GM21737 (cell line): Measurements from ENCODE around the gene NEDD9.

Source experiments
- ATAC-seq: cut with Tn5 transposase; IDR thresholded peaks from one replicate; pipeline ENCODE4 v1.9.1; 2021; ENCODE audit warnings: mild to moderate bottlenecking, moderate library complexity; ENCODE audit not compliant: unreplicated experiment

Gene NEDD9

DNA sequence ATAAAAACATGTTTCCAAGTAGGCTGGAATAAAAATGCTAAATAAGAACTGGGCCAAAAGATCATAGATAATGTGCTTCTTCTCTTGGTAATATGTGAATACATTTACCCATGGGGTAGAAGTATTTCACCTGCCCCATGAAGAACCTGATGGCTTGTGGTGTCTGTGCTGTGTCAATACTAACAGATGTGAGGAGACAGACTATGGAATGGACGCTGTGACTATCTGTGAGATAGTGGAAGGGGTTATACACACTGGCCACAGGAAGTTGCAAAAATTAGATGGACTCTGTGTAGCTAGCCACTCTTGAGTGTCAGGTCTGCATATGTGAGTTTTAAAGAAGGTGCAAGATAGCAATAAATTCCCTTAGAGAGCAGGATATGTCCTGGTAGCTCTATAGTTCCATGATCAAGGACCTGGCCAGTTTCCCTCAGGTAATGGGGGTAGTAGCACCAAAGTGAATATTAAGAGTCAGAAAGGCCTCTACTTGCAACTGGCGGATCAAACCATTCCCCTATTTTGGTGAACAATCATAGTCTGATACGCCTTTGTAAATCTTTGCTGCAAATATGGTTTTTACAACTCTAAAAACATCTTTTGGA, 48.6 kb downstream of the NEDD9 start:
- ATAC-seq, result no peak

DNA sequence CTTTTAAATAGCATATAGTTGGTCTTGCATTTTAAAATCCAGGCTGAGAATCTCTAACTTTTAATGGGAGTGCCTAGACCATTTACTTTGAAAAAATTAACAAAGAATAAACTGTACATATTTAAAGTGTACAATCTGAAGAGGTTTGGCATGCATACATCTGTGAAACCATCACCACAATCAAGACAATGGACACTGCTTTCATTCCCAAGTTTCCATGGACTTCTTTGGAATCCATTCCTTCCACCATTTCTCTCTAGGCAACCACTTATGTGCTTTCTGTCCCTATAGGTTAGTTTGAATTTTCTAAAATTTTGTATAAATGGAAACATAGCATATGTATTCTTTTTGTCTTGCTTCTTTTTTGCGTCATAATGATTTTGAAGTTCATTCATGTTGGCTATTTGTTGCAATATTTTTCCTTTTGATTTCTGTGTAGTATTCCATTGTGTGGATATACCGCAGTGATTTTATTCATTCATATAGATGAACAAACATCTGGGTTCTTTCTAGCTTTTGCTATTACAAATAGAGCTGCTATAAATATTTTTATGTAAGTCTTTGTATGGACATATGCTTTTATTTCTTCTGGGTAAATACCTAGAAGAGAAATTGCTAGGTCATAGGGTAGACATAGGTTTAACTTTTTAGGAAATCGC, 50.9 kb downstream of the NEDD9 start:
- ATAC-seq, result no peak

DNA sequence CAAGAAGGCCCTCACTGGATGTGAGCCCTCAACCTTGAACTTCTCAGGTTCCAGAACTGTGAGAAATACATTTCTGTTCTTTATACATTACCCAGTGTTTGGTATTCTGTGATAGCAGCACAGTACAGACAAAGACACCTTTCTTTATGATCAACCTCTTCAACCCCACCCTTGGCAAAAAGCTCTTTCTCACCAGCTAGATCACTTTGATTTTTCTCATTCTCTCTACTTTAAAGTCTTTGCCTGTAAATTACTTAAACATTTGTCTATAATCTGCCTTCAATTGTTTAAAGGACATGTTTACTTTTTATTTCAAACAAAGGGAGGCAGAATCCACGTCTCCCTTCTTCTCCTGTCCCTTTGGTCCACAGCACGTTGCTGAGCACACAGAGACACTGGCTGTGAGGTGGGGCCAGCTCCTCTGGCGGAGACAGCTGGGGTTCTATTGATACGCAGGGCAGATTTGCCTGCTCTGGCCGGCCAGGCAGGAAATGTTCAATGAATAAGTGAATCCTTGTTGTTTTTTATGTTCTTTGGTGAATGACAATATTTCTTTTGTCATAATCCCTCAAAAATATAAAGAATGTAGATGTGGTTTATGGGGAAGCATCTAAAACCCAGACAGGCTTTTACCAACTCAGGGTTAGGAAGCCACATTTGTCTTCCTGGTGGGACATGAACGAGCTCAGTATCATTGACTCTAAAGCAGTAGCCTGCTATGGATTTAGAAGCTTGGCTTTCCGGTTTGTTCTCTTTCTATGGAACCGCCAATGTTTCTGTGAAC, 52.9 kb downstream of the NEDD9 start:
- ATAC-seq, result no peak

DNA sequence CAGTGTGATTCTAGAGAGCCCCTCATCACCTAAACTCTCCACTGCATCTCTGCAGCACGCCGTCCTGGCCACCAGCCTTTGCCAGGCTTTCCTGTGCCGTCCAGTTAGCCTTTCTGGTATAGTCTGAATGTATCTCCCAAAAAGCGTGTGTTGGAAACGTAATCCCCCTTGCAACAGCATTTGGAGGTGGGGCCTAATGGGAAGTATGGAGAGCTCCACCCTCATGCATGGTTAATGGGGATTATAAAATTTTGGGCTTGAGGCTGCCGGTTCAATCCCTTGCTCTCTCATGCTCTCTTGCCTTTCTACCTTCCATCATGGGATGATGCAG, 53.4 kb downstream of the NEDD9 start:
- no peak for ATAC-seq

DNA sequence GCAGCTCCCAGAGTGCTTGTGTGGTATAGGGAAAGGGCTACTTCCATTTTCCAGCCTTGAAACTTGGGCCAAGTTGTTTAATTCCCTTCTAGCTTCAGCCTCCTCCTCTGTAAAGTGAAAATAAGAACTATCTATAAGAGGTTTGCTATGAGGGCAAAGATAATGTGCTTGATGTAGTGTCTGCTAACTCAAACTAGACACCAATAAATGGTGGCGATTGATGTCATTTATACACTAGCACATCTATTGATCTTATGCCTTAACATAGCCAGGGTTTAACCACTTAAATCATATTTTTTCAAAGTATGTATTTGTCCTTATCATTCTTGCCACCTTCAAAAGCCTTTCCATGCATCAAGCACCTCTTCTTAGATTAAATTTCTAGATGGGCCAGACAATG, 55.2 kb downstream of the NEDD9 start:
- no peak for ATAC-seq

DNA sequence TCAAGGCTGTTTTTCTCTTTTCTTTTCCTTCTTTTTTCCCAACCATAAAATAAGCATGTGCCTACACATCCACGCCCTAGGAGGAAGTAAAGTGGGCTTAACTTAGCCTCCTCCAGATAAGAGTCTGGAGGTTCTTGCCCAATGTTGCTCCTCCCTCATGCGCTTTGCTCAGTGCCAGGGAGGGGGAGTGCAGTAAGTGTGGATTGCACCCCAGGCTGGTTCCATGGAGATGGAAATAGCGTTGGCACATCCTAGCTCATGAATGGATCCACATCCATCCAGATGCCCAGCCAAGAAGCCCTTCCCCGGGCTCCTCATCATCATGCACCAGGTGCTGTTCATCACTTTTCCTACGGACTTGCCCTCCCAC, 58.2 kb downstream of the NEDD9 start:
- ATAC-seq, result no peak

DNA sequence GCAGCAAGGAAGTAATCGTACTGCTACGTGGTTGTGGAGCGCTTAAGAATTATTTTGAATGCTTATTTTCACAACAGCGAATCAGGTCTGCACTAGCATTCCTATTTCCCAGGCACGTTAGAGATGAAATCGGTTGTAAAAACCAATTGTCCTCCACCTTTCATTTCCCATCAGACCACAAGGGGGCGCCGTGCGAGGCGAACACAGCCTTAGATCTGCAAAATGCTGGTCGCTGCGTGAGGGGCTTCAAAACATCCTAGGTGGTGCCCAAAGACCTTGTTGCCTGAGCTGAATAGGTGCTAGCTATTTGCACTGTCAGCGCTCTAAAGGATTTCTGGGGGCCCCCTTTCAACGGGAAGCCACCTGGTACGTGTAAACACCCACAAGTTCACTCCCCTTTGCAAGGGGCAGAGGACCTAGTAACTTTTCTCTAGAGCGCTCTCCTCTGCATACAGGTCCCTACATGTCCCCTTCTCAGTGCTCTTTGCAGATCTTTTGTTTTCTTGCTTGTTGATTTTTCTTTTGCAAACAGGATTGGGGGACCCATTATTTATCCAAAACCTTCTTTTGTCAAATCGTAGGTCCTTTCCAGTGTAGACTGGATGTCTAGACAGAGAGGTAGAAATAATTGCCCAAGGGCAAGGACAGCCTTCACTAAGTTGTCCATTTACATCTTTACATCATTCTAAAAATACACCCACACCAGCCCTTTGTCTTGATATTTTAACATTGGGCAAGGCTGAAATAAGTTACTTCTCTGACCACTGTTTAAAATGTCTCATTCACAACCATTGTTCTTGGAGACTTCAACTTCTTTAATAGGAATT, 59.8 kb downstream of the NEDD9 start:
- ATAC-seq, result no peak

DNA sequence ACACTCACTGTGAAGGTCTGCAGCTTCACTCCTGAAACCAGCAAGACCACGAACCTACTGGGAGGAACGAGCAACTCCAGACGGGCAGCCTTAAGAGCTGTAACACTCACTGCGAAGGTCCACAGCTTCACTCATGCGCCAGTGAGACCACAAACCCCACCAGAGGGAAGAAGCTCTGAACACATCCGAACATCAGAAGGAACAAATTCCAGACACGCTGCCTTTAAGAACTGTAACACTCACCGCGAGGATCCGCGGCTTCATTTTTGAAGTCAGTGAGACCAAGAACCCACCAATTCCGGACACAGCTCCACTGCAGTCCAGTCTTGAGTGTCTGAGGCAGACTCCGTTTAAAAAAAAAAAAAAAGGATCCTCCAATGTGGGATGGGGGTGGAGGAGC, 60.5 kb downstream of the NEDD9 start:
- no peak for ATAC-seq

DNA sequence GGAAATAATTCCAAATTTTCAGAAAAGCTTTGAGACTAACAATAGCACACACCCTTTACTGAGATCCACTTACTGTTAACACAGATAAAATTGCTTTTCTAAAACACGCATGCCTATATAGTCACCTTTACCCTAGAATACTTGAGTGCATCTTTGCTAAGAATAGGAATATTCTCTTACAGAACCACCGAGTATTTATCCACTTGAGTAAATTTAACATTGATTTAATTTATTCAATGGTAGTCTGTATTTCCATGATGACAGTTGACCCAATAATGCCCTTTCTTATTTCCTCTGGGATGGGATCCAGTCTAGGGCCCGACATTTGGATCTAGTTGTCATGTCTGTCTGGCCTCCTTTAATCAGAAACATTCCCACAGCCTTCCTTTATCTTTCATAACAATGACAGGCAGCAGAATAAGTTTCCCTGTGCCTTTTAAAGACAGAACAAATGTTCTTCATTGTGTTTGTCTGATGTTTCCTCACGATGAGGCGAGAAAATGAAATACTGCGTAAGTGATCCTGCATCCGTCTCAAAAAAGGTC, 64.3 kb downstream of the NEDD9 start:
- ATAC-seq, result no peak

DNA sequence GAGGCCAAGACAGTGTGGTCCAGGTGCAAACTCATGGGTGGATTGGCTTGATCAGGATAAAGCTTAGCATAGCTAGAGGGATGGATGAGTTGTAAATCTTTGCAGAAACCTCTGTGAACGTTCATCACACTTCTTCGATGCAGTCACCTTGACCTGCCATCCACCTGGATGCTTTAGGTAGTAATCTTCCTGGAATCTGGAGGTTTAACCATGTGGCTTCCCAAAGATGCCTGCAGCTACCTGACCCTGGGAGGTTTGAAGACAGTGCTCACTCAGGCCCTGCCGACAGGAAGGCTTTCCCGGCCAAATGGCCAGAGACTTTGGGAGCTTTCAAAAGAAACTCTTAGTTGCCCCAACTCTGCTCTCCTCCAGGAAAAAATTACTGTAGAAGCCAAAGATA, 65.5 kb downstream of the NEDD9 start:
- ATAC-seq, result no peak

DNA sequence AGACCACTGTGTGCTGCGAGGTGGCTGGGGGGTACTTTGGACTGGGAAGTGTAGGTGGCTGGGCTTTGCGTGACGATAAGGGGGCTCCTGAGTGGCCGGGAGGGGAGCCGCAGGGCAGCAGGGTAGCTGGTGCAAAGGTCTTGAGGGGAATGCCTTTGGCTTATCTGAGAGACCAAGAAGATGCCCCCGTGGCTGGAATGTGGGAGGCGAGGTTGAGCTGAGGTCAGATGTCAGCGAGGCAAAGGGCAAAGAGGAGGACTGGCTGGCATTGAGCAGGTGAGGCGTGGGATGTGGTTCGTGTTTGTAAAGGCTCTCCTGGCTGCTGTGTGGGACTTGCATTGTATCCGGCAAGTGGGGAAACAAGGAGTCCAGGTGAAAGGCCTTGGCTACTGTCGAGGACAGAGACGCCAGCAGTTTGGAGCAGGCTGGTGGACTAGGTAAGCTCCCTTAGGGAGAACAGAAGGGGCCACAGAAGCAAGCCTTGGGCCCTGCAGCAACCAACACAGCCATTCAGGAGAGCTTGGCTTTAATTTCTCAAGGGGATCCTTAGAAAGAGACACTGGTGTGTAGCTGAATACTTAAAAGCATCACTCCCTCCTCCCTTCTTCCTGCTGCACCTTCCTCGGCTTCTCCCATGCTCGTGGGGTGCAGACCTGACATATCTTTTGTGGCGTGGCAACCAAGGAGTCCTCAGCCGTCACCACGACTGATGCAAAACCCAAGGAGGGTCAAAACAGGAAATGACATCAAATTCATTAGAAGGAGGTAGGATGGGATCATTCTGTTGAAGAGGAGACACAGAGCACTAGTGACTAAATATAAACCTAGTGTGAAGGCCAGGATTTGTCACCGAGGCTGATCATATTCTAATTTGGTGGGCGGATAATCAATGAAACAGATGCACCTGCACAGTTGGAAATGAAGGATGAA, 67.5 kb downstream of the NEDD9 start:
- no peak for ATAC-seq

DNA sequence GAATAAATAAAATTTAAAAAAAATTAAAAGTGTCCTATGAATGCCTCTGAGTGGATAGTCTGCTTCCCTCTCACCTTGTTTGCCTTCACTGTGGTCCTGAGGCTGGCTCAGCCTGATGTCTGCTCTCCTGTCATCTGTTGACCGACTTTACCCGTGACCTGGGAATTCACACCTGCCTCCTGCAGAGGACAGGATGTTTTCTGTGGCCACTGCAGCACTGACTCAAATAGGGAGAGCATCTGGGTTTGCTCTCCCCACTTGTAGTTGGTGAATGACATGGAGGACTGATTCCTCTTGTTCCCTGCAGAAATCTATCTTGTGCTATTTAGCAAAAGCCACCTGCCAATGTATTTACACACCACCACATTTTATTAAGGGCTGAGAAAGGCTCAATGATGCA, 68.5 kb downstream of the NEDD9 start:
- ATAC-seq, result peak; percentile 67

DNA sequence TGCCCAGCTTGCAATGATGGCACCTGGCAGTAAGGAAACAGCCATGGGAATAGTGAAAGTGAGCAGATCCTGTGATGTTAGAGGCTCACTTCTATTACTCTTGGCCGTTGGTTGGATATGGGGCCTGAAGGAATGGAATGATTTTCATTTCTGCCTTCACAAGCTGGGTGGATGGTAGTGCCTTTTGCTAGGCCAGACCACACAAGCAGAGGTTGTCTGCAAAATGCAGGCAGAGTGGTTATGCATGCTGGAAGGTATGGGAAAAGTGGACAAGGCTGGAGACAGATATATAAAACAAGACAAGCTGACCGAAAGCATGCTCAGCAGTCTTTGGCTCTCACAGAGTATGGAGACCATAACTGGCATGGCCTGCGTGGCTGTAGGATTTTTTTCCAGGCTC, 70.2 kb downstream of the NEDD9 start:
- no peak for ATAC-seq

DNA sequence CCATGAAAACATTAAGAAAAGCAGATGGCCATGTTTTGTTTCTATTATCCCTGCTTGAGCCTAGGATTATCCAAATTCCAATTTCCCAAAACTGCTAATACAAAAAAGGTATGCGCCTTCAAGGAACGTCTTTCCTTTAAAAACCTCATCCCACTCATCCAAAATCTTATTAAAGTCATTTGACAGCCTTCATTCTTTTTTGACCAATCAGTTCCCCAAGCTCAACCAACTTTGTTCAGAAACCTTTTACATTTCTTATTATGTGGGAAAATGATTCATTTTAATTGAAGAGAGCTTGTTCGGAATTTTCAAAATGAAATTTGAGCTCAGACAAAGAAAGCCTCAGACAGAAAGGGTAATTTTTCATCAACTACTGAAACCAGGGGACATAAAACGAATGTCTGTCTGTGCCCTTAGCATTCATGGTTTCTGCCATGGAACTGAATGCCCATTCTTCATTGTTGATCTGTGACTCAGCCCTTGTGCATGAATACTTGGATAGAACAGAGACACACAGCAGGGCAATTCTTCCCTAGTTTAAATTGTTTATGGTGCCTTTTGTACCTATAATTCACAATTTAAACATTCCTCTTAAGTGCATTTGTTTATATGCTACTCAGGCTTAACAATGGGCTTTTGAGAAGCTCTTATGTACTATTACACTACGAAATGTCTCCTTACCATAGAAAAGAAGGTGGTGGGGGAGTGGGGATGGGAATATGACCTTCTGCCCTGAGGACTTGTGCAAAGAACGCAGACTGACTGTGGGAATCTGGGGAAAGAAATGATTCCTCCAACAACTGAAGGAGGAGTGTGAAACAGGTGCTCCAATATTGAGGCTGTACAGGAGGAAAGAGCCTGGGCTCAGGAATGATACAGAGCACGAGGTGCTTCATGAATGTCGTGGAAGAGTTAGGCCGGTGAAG, 71.2 kb downstream of the NEDD9 start:
- no peak for ATAC-seq

DNA sequence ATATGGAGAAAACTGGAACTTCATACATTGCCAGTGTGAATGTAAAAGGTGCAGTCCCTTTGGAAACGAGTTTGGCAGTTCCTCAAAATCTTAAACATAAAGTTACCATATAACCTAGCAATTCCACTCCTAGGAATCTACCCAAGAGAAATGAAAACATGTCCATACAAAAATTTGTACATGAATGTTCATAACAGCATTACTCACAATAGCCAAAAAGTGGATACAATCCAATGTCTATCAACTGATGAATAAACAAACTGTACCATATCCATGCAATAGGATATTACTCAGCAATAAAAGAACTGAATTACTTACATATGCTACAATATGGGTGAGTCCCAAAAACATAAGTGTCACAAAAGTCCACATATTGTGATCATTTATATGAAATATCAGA, 72.3 kb downstream of the NEDD9 start:
- no peak for ATAC-seq

DNA sequence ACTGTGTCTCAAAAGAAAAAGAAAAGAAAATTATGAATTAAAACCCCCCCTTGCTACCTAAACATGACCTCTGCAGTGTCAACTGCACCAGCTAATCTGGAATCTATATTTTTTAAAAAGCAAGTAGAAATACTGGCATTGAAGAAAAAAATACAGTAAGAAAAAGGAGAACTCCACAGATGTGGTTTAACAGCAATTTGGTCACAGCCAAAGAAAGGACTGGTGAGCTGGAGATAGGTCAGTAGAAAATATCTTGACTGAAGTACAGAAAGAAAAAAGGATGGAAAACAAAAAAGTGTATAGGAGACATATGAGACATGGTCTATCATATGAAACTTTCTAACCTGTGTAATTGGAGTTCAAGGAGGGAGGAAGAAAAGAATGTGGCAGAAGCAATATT, 76.9 kb downstream of the NEDD9 start:
- no peak for ATAC-seq

DNA sequence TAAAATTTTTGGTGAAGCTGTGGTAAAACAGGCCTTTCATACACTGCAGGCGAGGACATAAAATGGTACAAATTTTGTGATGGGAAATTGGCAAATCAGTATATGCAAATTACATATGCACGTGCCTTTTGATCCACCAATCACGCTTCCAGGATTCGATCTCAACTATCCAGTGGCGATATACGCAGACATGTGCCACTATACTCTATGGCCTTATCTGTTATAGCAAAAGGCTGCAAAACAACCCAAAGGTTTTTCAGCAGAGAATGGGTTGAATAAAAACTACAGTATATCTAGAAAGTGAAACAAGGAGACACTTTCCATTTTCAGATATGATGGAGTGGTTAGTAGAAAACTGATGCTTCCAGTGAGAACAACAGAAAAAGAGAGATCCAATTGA, 79.0 kb downstream of the NEDD9 start:
- ATAC-seq, result no peak

DNA sequence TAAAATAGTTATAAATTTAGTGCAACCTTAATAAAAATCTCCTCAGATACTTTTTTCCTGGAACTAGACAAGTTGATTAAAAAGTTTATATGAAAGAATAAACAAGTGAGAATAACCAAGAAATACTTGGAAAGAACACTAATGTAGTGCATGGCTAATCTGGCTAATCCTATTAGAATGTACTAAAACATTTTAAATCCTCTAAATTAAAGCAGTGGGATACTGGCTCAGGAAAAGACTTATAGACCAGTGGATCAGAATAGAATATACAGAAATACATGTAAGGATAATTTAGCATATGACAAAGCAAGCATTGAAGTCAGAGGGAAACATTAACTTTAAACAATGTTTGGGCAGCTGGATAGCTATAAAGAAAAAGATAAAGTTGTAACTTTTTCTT, 79.9 kb downstream of the NEDD9 start:
- no peak for ATAC-seq

DNA sequence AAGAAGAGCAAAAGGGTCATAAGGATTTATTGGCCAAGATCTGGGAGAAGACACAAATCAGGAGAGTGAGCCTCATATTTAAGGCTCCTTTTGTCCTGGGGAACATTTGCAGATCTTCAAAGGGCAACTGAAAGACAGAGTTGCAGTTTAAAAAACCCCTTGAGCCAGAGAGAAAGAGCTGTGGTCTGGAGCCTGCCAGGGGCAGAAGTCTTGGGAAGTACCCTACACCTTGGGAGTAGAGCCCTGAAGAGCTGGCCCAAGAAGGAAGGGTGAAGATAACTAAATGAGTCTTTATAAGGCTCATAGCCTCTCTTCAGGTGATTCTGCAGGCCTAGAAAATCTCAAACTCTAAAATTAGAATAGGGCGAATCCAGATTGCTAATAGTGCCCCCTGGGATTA, 81.0 kb downstream of the NEDD9 start:
- ATAC-seq, result no peak
